GM19372 (cell line): ENCODE results near the gene CABP5.

ENCODE experiments used
- ATAC-seq: cut with Tn5 transposase; IDR thresholded peaks from one replicate; pipeline ENCODE4 v1.9.1; 2021; ENCODE audit warnings: mild to moderate bottlenecking, low read depth, moderate library complexity; ENCODE audit not compliant: unreplicated experiment

CABP5 gene

DNA sequence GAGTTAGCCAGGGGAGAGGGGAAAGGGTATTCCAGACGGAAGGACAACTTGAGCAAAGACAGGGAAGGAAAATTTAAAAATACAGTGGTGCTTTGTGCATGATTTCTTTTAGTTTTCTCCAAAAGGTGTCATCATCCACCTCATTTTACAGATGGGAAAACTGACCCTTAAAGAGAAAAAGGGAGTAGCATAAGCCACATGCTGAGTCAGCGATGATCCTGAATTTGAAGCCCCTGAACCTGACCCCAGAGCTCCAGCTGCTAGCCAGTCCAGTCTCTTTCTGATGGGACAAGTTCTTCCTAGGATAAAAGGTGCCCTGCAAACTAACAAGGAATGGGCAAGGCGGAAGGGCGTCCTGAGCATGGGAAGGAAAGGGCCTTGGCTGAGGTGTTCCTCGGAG lies 10.3 kb downstream of the CABP5 start:
- ATAC-seq: no peak

- ATAC-seq: no peak
Measured at GRCh38 chr19:48030073-48030472, 13.8 kb downstream of the CABP5 start.

GRCh38 chr19:48029431-48029830 lies 14.4 kb downstream of the CABP5 start:
- ATAC-seq: no peak

DNA sequence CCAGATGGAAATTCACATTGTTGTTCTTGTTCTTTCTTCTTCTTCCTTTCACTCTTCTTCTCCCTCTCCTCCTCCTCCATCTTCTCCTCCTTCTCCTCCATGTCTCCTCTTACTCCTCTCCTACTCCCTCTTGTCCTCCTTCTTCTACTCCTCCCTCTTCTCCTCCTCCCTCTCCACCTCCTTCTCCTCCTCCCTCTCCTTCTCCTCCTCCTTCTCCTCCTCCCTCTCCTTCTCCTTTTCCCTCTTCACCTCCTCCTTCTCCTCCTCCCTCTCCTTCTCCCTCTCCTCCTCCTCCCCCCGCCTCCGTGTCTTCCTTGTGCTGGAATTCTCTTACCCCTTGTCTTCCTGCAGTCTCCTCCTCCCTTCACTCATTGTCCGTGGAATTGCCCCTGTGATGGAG lies 18.4 kb downstream of the CABP5 start:
- no peak for ATAC-seq

DNA sequence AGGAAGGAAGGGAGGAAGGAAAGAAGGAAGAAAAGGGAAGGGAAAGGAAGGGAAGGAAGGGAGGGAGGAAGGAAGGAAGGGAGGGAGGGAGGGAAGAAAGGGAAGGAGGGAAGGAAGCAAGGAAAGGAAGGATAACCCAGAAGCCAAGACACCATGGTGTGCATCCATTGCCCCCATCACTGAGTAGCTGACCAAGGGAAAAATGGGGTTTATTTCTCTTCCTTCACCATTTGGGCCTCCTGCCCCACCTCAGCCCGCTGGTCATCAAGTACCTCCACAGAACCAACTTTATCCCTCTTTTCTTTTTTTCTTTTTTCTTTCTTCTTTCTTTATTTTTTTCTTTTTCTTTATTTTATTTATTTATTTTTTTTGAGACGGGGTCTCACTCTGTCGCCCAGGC lies 20.4 kb downstream of the CABP5 start:
- ATAC-seq: no peak

GRCh38 chr19:48023011-48023410 lies 20.9 kb downstream of the CABP5 start:
- ATAC-seq: no peak

DNA sequence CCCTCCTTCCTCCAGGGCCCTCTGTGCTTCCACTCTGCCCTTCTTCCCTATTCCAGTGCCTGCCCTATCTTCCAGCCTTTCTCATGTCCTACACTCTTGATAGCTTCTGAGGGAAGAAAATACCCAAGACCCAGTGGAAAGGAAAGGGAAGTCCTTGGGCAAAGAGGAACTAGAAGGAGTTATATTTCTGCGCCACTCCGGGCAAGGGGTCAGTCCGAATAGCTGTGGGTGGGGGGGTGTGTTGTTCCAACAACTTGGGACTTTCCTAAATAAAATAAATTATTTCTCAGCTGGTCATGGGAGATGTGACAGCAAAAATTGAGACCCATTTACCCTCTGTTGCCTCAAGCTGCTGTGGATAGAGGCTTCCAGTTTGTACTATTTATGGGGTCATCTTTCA lies 23.2 kb downstream of the CABP5 start:
- ATAC-seq: no peak

- no peak for ATAC-seq
Measured at GRCh38 chr19:48010932-48011758, 32.7 kb downstream of the CABP5 start.

DNA sequence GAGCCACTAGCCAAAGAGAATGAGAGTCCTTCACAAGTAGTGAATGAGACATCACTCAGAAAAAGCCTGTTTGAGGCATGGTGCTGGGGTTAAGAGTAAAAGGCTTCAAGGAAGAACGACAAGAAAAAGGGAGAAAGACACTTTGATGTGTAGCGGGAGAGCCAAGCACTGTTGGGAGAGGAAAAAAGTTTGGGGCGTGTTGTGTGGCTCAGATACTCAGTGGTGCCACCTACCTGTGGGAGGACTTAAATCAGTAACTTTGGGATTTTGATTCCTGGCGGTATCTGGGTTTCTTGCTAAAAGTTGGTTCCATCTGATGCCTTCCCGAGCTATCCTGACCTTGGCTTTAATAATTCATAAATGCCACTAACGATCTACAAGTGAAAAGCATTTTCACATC lies 37.1 kb downstream of the CABP5 start:
- ATAC-seq: no peak

- ATAC-seq: no peak
Measured at GRCh38 chr19:48004236-48004635, 39.6 kb downstream of the CABP5 start.

DNA sequence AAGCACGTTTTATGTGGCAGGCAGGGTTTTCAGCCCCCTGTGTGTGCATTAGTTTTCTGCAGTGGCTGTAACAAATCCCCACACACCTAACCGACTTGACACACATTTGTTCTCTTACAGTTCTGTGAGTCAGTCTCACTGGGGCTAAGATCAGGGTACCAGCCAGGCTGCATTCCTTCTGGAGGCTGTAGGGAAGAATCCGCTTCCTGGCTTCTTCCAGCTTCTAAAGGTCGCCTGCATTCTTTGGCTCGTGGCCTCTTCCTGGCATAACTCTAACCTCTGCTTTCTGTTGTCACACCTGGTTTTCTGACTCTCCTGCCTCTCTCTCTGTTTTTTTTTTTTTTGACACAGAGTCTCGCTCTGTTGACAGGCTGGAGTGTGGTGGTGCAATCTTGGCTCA lies 43.0 kb downstream of the CABP5 start:
- ATAC-seq: no peak

DNA sequence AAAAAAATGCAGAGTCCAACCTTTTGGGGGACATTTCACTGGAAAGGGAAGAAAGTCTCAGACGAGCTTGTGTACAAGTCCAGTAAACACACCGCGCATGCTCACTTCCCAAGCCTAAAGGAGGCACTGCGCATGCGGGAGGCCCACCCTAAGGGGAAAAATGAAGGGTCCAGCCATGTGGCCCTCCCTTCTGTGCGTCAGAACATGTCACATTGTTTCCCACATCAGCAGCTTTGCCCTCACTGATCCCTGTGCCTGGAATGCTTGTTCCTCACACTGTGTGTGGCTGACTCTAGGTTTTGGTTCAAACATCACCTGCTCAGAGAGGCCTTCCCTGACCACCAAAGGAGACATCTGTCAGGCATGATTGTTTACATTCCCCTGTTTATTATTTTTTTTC lies 45.1 kb downstream of the CABP5 start:
- no peak for ATAC-seq

GRCh38 chr19:47996230-47996727 lies 47.6 kb downstream of the CABP5 start:
- no peak for ATAC-seq

DNA sequence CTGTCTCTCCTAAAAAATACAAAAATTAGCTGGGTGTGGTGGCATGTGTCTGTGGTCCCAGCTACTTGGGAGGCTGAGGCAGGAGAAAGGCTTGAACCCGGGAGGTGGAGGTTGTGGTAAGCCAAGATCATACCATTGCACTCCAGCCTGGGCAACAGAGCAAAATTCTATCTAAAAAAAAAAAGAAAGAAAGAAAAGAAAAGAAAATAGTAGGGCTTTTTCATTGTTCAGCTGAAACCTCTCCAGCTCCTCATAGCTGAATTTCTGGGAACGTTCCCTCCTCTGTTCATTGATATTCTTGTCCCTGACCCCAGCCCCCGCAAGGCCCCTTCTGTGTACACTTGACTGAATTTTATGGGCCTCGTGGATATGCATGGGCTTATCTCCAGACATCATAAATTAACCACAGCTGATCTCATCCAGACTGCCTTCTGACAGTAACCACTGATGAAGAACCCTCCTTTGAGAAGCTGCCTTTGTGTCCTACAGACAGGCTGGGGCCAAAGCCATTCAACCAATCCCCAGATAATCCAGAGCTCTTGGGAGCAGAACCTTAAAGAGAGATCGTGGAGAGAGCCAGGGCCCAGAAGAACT lies 49.6 kb downstream of the CABP5 start, which contains the start of gene ELSPBP1:
TSS of gene ELSPBP1 (plus strand) at position 424 of the 594 bp plus-strand sequence. CDS start 14,036 bp downstream, outside the sequence.
- no peak for ATAC-seq

GRCh38 chr19:47992070-47992469 lies 51.8 kb downstream of the CABP5 start, which contains the start of gene BSPH1:
TSS of gene BSPH1 (minus strand) at chr19:47992170. CDS start at chr19:47992081, 89 bp downstream.
- ATAC-seq: no peak

DNA sequence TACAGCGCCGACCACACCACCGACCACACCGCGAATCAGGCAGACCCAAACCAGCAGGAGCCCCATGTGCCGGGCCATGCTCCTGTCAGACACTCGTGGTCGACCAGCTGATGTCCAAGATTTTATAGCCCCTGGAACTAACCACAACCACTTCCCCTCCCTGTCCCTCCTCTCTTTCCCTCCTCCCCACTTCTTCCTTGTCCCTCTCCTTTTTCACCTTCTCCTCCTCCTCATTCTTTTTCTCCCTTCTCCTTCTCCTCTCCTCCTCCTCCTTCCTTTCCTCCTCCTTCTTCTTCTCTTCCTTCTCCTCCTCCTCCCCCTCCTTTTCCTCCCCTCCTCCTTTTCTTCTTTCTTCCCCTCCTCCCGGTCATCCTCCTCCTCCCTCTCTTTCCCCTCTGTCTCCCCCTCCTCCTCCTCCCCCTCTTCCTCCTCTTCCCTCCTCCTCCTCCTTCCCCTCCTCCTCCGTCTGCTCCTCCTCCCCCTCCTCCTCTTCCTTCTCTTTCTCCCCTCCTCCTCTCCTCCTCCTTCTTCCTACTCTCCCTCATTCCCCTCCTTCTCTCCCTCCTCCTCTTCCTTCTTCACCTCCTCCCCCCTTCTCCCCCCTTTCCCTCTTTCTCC lies 52.6 kb downstream of the CABP5 start:
- ATAC-seq: no peak
